DND-41 (cell line): ENCODE measurements around the gene ALG11.

Experiments
- ATAC-seq: fragments of 200-7000 bp; cut with Tn5 transposase; 3 replicates; pipeline ENCODE4 v1.9.1; 2021; ENCODE audit warnings: low read depth; ENCODE audit not compliant: insufficient read depth
- DNase-seq: peaks from one replicate; pipeline ENCODE4 v3.0.0-alpha.2; 2020
- H2AFZ ChIP-seq: 2 replicates; pipeline ENCODE4 v1.6.0; 2012; ENCODE audit warnings: low read depth, low read length
- H3K27ac ChIP-seq: 2 replicates; pipeline ENCODE4 v1.5.1; 2012; ENCODE audit warnings: low read length, inconsistent platforms
- H3K27me3 ChIP-seq: fragments of 200-600 bp; sonication (generic); 2 replicates; pipeline ENCODE4 v1.6.0; 2012; ENCODE audit warnings: low read length, mild to moderate bottlenecking, inconsistent platforms; ENCODE audit not compliant: insufficient read depth, poor library complexity
- H3K36me3 ChIP-seq: 2 replicates; pipeline ENCODE4 v1.5.1; 2012; ENCODE audit warnings: low read length, inconsistent platforms; ENCODE audit not compliant: insufficient read depth
- H3K4me1 ChIP-seq: 2 replicates; pipeline ENCODE4 v1.5.1; 2012; ENCODE audit warnings: mild to moderate bottlenecking, low read length; ENCODE audit not compliant: insufficient read depth
- H3K4me2 ChIP-seq: 2 replicates; pipeline ENCODE4 v1.6.0; 2012; ENCODE audit warnings: mild to moderate bottlenecking, moderate library complexity, low read length, inconsistent platforms; ENCODE audit not compliant: insufficient read depth
- H3K4me3 ChIP-seq, 2 experiments: fragments of 200-600 bp in 1 of 2; shearing (Covaris generic) in 1 of 2; 2 replicates each; pipeline ENCODE4 v1.5.1; 2012 to 2016; ENCODE audit warnings: inconsistent platforms in 2 of 2, low read length in 2 of 2, mild to moderate bottlenecking in 2 of 2, low read depth in 1 of 2, moderate library complexity in 1 of 2
- H3K79me2 ChIP-seq: 2 replicates; pipeline ENCODE4 v1.6.0; 2012; ENCODE audit warnings: low read length, inconsistent platforms; ENCODE audit not compliant: insufficient read depth
- H3K9ac ChIP-seq: 2 replicates; pipeline ENCODE4 v1.6.0; 2012; ENCODE audit warnings: low read depth, mild to moderate bottlenecking, inconsistent platforms, low read length, moderate library complexity
- H3K9me3 ChIP-seq: 2 replicates; pipeline ENCODE4 v1.5.1; 2012; ENCODE audit warnings: low read length, moderate library complexity, mild to moderate bottlenecking, inconsistent platforms; ENCODE audit not compliant: insufficient read depth, severe bottlenecking
- H4K20me1 ChIP-seq: 2 replicates; pipeline ENCODE4 v1.6.0; 2012; ENCODE audit warnings: low read length; ENCODE audit not compliant: insufficient read depth
- EZH2 ChIP-seq: IDR thresholded peaks from 3 replicates; pipeline ENCODE4 v1.6.1; 2012; ENCODE audit warnings: borderline replicate concordance, low read depth, mild to moderate bottlenecking, moderate library complexity, low read length, inconsistent platforms; ENCODE audit not compliant: severe bottlenecking
- TF ChIP-seq, protein P1 (sequence below): IDR thresholded peaks from 2 replicates; pipeline ENCODE4 v1.5.1; 2012; ENCODE audit warnings: borderline replicate concordance, low read length, moderate library complexity, mild to moderate bottlenecking; ENCODE audit not compliant: poor library complexity, severe bottlenecking; ENCODE audit errors: extremely low read depth

ALG11 gene

DNA sequence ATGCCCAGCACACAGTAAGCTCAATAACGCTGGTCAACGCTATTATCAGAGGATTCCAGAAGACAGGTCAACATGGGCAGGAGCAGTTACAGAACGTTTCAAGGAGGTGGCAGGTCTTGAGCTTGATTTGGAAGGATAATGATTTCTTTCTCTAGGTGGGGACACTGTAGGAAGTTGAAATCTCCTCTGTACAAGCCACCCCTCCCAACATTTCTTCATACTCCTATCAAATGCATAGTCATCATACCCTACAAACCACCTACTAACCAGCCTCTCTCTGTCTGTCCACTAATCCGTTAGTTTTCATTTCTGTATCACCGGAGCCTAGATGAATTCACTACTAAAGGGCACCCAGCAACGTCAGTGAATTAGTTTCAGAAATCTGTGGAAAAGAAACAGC lies 2.3 kb upstream of the ALG11 start:
- ATAC-seq, result no peak
- Histone ChIP-seq H3K9ac (no peak overlapping the region), H3K4me1 (peaks cover 26% of the 10 kb centered on the region), H2AFZ (no peak overlapping the region), H3K36me3 (no peaks in the 10 kb centered on the region), H3K79me2 (peaks cover 27% of the 10 kb centered on the region), H3K9me3 (no peaks in the 10 kb centered on the region), H3K27me3 (peaks cover 40% of the 10 kb centered on the region), H4K20me1 (no peaks in the 10 kb centered on the region; the same call in 1 of the 2 replicates), H3K4me3 (no peak overlapping the region), H3K27ac (no peak overlapping the region), H3K4me2 (no peak overlapping the region)
- TF ChIP-seq, protein P1, sequence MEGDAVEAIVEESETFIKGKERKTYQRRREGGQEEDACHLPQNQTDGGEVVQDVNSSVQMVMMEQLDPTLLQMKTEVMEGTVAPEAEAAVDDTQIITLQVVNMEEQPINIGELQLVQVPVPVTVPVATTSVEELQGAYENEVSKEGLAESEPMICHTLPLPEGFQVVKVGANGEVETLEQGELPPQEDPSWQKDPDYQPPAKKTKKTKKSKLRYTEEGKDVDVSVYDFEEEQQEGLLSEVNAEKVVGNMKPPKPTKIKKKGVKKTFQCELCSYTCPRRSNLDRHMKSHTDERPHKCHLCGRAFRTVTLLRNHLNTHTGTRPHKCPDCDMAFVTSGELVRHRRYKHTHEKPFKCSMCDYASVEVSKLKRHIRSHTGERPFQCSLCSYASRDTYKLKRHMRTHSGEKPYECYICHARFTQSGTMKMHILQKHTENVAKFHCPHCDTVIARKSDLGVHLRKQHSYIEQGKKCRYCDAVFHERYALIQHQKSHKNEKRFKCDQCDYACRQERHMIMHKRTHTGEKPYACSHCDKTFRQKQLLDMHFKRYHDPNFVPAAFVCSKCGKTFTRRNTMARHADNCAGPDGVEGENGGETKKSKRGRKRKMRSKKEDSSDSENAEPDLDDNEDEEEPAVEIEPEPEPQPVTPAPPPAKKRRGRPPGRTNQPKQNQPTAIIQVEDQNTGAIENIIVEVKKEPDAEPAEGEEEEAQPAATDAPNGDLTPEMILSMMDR, result no peak
- no peak for TF ChIP-seq EZH2
- no peak for DNase-seq

DNA sequence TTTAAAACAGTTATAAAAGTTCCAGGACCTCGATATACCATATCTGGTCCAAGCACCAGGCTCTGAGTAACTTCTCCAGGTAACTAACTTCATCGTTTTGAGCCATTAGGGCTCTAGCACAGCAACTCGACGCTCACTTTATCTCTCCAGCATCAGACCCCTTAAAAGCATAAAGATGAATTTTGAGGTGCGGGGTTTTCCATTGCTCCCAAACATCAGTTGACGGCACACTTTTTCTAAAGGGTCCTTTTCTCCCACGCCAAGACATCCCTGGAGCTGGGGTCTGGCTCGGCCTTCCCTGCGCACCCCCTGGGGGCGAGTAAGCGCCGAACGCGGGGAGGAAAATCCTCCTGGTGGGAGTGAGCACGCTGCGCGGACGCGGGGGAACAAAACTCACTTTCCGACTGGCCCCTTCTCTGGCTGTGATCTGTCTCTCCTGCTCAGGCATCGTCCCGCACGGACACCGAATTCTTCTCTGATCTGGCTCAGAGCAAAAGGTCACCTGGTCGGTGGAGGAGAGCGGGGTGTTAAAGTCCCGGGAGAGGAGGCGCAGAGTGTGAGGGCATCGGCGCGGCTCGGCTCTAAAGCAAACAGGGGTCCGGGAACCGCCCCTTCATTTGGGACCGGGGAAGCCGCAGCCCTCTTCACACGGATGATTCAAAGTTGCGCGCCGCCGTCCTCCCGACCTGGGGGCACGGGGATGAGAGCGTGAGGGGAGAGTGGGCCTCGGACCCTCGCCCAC lies 1.1 kb upstream of the ALG11 start, which contains the start of gene ATP7B:
Gene ATP7B (minus strand): TSS at position 561 of the 742 bp plus-strand sequence. CDS start 113 bp downstream, at position 448.
- H3K9me3 ChIP-seq, result no peaks in the 10 kb centered on the region
- peak within 1 kb of the TSS; percentile 81 for H3K4me2 ChIP-seq
- ATAC-seq (peak; percentile 18), DNase-seq (peak; percentile 25)
- H3K27ac ChIP-seq, result peak within 1 kb of the TSS; percentile 77
- peak within 1 kb of the TSS; percentile 98 for H2AFZ ChIP-seq
- peak within 1 kb of the TSS; percentile 95 for H3K4me3 ChIP-seq
- peaks cover 34% of the 10 kb centered on the region for H3K79me2 ChIP-seq
- peak within 1 kb of the TSS; percentile 70 for H3K9ac ChIP-seq
- no peaks in the 10 kb centered on the region; the same call in 1 of the 2 replicates for H4K20me1 ChIP-seq
- peaks cover 40% of the 10 kb centered on the region for H3K27me3 ChIP-seq
- no peaks in the 10 kb centered on the region for H3K36me3 ChIP-seq
- TF ChIP-seq, protein P1, result no peak
- peak; percentile 100 for TF ChIP-seq EZH2
- peaks cover 26% of the 10 kb centered on the region for H3K4me1 ChIP-seq

GRCh38 chr13:52012512-52012836 lies 276 bp downstream of the ALG11 start:
- no peak for DNase-seq
- TF ChIP-seq EZH2, result no peak
- TF ChIP-seq, protein P1, result no peak
- peaks cover 2% of the 10 kb centered on the region; the same call in 1 of the 2 replicates for H4K20me1 ChIP-seq
- H3K4me2 ChIP-seq, result peak overlapping the region; percentile 81
- peak; percentile 11 for ATAC-seq
- H2AFZ ChIP-seq, result peak overlapping the region; percentile 98
- H3K4me1 ChIP-seq, result peaks cover 26% of the 10 kb centered on the region
- H3K36me3 ChIP-seq, result peaks cover 4% of the 10 kb centered on the region; the same call in 1 of the 2 replicates
- peak overlapping the region; percentile 77 for H3K27ac ChIP-seq
- peak overlapping the region; percentile 95 for H3K4me3 ChIP-seq
- peak overlapping the region; percentile 70 for H3K9ac ChIP-seq
- H3K79me2 ChIP-seq, result peaks cover 48% of the 10 kb centered on the region
- no peaks in the 10 kb centered on the region for H3K9me3 ChIP-seq
- H3K27me3 ChIP-seq, result peaks cover 38% of the 10 kb centered on the region
